GM21737 (cell line): ENCODE measurements around the gene VEGFC.

Experiments
- ATAC-seq: cut with Tn5 transposase; IDR thresholded peaks from one replicate; pipeline ENCODE4 v1.9.1; 2021; ENCODE audit warnings: mild to moderate bottlenecking, moderate library complexity; ENCODE audit not compliant: unreplicated experiment

VEGFC gene, protein sequence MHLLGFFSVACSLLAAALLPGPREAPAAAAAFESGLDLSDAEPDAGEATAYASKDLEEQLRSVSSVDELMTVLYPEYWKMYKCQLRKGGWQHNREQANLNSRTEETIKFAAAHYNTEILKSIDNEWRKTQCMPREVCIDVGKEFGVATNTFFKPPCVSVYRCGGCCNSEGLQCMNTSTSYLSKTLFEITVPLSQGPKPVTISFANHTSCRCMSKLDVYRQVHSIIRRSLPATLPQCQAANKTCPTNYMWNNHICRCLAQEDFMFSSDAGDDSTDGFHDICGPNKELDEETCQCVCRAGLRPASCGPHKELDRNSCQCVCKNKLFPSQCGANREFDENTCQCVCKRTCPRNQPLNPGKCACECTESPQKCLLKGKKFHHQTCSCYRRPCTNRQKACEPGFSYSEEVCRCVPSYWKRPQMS

DNA sequence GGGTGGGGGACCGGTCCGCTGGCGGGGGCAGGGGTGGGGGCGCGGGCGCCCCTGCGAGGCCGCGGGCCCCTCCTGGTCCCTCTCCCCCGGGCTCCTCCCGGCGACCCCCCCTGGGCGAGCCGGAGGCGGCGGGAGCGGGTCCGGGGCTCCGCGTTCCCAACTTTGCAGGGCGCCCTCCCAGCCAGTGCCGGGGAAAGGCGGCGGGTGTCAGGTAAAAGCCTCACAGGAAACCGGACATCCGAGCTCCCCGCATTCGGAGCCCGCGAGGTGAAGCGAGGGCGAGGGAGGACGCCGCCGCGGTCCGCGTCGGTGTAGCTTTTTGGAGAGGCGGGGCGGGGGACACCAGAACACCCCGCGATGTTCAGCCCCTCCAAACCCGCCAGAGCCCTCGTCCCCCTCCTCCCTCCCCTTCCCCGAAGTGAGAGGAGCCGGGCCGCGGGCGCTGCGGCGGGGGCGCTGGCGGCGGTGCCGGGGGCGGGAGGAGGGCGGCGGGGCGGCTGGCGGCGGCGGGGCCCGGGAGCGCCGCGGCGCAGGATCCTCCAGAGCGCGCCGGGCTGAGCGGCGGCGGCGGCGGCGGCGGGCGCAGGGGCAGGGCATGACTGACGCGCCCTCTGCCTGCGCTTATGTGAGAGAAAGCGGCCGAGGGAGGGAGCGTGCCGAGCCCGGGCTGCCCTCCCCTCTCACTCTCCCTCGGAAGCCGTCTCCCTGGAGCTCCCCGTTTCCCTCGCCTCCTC, at the start of gene VEGFC:
Gene VEGFC, minus strand, starts transcription at position 597 of the 734 bp plus-strand sequence. CDS start 611 bp downstream, outside the sequence.
- peak; percentile 81 for ATAC-seq

DNA sequence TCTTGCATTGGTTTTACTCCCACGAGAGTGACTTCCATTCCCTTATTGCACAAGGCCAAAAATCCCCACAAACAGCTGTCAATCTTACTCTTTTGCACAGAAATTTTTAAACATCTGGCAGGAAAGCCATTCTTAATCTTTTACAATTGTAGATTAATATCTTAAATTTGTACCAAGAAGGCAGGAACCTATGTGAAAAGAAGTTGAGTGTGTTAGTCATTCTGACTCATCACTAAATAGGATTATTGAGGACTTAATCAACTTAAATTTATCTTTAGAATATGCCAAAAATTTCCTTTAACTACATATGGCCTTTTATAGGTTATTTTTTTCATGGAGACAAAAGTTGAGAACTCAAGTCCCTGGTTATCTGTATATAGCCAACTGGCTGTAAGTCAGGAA, 49.0 kb upstream of the VEGFC start:
- ATAC-seq: no peak

DNA sequence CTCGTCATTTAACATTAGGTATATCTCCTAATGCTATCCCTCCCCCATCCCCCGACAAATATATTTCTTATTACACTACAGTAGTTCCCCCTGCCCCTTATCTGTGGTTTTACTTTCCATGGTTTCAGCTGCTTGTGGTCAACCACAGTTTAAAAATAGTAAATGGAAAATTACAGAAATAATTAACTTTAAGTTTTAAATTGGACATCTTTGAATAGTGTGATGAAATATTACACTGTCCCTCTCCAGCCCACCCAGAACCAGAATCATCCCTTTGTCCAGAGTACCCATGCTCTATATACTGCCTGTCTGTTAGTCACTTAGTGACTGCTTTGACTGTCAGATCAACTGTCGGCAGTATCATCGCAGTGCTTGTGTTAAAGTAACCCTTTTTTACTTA, 47.4 kb upstream of the VEGFC start:
- no peak for ATAC-seq

DNA sequence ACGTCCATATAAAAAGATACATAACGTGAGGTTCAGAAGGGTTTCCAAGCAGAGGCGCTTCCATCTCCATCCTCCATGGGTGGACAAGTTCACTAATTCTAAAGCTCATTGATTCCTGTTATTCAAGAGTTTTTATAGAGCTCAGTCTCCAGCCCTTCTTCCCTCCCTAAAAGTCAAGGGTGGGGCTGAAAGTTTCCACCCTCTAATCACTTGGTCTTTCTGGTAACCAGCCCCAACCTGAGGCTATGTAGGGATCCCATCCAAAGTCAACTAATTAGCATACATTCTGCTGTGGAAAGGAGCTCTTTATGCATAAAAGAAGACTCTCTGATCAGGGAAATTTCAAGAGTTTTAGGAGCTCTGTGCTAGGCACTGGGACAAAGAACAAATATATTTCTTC, 46.9 kb upstream of the VEGFC start:
- no peak for ATAC-seq

DNA sequence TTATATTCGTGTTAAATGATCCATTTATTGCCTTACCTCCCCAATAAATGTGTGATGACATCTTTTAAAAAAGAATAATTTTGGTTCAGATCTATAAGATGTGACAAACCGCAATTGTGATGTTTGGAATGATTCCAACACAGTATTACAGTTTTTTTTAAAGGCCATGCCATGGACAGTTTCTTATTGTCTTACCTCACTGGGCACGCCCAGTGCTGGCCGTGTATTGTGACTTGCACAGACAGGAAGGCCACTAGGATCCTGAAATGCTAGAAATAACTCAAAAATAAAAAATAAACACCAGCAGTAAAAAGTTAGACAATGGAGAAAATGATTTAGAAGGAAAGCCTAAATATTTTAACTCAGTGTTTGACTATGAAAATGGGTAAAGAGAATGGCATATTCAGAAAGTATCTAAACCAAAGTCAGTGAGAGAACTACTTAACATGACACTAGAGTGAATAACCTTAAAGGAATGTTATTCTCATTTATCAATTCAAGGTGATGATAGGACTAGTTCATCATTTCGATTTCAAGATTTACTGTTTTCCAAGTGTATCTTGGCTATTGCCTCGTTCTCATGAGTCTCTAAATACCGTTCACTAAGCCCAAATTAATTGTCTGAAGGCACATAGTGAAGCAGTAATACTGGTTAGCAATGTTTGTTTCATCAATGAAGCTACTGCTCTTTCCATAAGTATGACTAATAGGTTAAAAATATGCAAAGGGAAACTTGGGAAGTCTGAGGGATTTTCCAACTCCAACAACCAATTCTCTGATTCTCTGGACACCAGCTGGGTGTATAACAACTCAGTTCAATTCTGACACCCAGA, 46.1 kb upstream of the VEGFC start:
- no peak for ATAC-seq

DNA sequence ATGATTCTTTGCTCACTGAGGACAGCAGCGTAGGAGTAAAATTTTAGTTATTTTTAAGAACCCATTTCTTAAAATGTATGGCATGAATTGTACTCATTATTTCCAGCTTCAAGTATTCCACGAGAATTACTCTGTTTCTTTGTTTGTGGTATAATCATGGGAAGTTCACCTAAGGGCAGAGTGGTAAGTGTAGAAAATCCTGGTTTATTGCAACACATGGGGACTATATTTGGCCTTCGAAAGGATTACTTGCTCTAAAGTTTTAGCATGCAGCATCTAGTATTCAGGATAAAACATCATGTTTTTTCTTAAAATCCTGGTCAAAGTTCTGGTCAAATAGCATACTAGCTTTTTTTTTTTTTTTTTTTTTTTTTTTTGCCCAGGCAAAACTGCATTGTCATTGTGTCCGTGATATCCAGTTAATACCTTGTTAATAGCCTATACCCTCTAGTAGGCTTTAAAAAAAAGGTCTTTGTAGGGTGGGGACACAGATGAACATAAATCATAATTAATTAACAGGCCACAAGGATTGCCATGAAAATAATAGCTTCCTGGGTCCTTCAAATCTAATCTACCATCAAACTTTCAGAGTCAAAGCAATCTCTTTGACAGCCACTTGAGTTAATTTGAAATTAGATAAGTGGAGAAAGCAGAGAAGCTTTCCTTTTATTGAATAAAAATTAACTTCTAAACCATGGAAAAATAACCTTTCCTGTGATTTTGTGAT, 44.6 kb upstream of the VEGFC start:
- ATAC-seq: no peak

DNA sequence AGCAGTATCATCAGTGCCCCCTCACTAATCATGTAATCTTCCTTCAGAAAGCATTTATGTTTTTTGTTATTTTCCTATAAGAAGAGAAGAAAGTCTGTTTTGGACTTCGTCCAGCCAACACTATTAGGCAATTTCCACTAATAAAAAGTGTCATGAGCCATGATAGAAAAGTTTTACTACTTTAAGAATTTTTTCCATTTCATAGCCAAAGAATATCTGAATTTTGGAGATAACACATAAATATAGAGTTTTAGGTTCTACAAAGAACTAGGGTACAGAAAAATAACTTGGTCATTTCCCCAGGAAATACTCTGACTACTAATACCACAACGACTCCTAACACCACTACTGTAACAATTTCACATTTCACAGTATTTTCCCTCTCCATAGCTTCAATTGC, 41.8 kb upstream of the VEGFC start:
- ATAC-seq: no peak

DNA sequence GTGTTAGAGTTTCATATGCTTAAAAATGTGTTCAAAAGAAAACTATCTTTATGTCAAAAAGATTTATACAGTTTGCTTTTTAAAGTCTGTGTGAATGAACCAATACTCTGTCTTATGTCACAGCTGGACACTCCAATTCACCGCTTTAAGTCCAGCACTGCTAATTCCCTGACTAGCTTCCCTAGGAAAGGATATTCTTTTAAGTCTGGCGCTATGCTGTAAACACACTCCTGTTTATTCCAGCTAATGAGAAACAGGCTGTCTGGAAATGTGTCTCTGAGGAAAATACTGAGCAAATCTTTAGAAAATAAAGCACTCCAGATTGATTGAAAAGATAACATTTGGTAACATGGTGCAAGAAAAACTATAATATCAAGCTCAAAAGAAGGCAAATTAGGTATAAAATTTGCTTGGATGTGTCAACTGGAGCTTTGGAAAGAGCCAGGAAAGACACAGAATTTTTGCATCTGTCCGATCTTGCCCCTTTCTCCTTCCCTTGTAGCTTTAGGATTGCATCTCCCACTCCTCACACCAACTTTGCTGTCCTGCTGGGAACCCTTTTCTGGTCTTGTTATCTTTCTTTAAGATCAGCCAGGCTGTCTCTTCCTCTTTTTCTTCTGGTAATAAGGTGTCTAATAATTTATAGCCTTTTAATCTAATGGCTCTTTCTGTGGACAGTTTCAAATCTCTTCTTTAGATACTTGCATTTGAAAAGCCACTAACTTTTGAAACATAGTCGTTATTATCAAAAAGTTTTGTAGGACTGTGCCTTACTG, 40.9 kb upstream of the VEGFC start:
- no peak for ATAC-seq

DNA sequence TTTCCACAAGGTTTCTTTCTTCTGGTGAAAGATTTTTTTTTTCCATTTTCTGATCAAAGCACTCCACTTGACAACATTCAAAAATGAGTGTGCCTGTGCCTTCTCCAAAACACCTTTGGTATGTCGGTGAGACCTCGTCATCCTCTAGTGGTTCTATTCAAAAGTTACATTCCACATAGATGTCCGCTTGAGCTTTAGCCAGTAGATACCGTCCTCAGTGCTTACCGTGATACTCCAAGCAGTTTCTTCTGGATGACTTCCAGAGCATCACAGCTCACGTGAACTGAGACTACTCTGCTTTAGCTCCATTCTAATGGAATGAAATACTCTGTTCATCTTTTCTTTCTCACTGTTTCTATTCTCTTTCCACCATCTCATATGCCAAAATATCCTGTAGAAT, 38.2 kb upstream of the VEGFC start:
- ATAC-seq: no peak

DNA sequence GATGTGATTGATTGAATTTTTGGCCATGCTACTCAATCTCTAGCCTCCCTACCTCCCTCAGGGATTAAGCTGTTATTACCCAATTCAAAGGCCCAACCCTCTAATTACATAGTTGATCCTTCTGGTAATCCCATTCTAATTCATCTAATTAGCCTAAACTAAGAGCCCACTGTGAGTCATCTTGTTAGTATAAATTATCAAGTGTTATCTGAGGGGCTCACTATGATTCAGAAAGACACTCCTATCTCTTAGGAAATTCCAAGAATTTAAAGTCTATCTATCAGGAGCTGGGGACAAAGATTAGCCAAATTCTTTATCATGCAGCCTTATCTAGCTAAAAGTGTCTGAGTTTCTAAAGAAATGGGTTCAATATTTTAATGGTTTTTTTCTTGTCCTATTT, 32.9 kb upstream of the VEGFC start:
- no peak for ATAC-seq

DNA sequence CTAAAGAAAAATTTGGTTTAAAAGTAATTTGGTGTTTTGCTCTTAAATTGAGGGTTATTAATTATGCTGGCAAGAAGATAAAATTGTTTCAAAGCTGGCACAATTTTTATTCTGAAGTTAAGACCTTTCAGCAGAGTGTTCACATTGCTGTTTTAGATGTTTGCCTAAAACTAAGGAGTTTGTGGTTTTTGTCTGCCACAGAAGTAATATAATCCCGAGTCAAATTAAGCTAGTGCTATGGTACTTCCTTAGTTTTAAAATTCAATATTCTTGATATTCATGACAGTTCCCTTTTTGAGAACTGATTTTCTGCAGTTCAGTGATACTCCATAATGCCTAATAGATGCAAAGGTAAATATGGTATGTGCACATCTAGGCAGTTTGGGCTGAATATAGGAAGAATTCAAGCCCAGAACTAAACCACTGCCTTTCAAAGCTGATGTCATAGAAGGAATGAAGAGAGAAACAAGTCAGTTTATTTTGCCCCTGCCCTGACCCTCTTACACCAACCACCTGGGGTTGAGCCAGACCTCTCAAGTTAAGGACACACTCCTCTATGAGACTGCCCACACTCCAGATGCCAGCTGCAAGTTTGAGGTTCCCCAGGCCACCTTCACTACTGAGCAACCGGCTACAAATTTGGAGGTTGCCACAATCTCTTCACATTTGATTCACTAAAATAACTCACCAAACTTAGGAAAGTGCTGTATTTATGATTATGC, 32.1 kb upstream of the VEGFC start:
- no peak for ATAC-seq

DNA sequence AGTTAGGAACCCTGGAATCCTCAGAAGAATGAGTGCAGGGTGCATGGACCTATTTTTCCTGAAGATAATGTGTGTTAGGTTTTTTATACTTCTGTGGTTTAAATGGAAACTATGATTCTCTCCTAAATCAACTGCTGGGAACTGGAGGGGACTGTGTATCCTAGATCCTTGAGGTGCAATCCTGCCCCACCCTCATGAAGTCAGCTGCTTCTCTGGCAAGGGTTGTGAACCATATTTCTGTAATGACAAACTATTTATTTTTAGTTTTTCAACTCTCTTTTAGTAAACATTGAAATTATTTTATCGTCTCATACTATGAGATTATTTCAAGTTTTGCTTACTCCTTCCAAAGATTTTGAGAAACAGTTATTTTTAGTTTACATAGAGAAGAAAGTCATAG, 25.8 kb upstream of the VEGFC start:
- ATAC-seq: no peak

DNA sequence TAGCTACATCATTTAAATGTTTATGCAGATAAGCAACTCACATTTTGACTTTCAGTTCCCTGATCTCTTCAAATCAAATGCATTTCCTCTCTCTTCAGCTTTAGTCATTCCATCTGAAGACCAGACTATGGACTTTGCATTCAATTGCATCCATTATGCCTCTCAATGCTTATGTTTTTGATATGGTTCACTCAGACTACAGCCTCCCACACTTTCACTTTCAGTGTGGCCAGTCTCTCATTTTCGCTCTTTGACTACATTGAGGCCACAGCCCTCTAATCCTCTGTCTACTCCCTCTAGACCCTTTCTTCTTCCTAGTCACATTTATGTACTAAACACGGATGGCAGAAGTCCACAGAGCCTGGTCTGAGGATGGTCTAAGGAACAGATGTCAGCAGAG, 24.5 kb upstream of the VEGFC start:
- ATAC-seq: no peak

DNA sequence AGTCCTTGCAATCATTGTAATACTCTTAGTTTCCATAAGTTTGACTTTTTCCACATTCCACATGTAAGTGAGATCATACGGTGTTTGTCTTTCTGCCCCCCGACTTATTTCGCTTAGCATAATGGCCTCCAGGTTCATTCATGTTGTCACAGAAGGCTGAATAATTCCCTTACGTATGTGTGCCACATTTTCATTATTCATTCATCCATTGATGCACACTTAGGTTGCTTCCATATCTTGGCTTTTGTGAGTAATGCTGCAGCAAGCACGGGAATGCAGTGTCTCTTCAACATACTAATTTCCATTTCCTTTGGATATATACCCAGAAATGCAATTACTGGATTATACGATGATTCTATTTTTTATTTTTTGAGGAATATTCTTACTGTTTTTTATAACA, 22.0 kb upstream of the VEGFC start:
- no peak for ATAC-seq

DNA sequence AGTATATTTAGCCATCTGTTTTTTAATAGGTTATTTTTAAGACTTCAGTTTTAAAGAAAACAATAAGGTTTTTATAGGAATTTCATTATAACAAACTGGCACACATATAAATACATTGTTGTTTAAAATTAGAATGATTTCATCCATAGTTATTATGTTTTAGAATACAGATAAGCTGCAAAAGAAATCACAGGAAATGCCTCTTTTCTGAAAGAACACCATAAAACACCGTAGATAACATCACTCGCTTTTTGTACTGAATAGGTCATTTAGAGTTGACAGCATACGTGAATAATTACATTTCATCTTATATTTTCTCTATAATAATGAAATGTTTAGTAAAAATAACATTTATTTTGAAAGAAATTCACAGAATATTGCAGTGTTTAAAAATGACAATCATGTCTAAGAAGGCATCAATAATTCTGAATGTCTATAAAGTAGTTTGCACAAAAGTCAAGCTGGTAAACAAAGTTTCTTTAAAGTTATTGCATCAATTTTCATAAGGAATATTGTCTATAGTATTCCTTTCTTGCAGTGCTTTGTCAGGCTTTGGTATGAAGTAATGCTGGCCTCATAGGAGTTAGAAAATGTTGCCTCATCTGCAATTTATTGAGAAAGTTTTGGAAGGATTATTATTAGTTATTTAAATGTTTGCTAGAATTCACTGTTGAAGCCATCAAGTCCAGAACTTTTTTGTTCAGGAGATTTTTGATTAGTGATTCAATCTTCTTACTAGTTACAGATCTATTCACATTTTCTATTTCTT, 17.9 kb upstream of the VEGFC start:
- ATAC-seq: no peak

DNA sequence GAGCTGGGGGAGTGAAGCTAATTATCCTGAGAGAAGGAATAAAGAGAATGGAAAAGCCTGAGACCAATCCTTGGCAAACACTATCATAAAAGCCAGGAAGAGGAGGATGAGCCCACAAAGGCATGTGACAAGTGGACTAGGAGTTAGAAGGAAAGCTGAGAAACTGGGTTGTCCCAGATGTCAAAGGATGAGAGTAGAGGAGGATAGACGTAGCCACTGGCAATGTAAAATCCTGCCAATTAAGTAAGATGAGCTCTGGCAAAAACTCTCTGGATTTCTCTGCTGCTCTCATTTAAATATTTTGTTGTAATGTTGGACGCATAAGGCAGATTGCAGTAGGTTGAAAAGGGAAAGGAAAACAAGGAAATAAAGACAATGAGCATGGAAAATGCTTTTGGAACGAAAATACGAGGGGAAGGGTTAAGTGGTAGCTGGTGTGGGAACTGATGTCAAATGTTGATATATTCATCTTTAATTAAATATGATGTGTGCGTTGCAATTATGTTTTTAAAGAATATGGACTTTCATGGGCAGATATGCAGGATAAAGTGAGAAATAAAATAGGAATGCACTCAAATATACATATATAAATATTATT, 14.2 kb upstream of the VEGFC start:
- ATAC-seq: no peak

DNA sequence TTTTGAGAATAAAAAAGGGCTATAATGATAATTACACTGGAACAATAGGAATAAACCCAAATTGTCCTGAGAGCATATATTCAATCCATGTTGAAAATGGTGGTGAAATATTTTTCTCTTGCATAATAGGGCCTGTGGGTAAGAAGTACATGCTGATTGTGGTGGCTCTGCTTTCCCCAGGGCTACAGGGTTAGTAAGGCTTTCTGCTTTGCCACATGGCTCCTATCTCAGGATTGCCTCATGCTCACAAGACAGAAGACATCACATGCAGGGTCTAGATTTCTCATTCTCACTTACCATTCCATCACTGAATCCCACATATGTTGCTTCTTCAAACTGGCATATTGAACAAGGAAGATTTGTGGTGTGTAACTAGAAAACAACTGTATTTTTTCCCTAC, 12.4 kb upstream of the VEGFC start:
- no peak for ATAC-seq

DNA sequence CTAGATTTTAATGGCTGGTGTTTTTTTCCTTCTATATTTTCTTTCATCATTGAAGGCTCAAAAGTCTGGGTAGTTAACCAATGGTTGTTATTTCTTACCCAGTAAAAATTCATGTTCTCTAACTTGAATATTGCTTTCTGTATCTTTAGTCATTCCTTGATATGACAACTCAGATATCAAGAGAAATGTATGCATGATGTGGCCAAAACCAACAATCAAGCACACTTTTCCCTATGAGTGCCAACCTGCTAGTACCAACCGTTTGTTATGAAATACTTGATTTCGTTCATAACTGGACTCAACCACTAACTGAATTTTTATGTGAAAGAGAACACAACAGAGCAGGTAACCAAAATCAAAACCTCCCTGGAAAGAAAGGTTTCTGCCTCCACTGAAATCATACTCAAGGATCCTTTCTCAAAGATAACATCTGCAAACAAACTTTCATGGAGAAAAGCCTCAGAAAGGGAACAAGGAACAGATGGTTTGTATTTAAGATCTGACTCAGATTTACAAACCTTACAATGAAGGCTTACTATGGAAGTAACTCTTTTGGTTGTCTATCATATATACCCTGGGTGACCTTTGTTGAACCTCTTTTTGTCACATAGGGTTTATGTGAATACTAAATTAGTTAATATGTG, 8.3 kb upstream of the VEGFC start:
- ATAC-seq: no peak
